Hematopoietic multipotent progenitor cell treated with erythropoietin and hydrocortisone succinate and interleukin-3 and kit ligand, for 4 days (in vitro differentiated cells): ENCODE measurements around the gene TBC1D20.

Source experiments
- DNase-seq: peaks from one replicate; pipeline ENCODE4 v3.0.0-alpha.2; 2015

TBC1D20 gene

DNA sequence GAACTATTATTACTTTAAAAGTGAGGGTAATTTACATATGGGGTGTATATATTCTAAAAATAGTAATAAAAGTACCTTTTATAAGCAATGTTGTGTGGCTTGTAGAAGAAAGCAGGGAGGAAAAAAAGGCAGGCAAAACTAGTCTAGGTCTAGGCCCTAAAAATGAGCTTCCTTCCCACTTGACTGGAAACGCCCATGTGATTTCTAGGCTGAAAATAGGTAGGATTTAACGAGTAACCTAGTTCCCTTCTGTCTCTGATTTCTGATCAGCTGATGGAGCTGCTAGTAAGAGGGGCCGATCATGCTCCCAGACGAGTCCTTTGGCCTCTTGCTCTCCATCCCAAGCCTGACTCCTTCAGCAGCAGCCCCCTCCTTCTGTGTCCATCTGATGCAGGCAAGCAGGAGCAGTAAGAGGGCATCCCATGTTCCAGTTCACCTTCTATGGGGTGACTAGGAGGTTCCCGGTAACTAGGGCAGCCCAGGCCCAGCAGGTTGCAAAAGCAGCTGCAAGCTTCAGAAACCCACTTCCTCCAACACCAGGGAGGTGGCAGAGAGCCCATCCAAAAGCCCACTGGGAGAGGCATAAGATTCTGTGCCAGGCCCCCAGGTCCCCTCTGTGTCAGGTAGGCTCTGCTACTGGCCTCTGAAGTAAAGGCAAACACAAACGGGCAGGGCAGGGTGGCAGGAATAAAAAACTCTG lies 24.4 kb downstream of the TBC1D20 start:
- DNase-seq: peak; percentile 62

DNA sequence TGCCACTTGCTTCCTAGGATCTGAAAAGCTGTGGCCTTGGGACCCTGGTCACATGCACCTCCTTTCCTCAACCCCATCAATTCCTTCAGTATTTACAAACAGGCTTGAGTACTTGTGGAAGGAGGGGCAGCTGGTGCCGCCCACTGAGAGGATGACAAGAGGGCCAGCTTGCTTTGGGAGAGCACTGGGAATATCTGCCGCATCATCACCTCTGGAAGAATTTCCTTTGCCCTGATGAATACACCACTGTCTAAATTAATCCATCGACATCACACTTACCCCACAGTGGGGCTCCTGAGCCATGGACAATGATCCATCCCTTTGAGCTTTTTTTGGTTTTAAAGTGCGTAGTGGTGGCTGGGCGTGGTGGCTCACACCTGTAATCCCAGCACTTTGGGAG lies 25.9 kb downstream of the TBC1D20 start:
- no peak for DNase-seq

DNA sequence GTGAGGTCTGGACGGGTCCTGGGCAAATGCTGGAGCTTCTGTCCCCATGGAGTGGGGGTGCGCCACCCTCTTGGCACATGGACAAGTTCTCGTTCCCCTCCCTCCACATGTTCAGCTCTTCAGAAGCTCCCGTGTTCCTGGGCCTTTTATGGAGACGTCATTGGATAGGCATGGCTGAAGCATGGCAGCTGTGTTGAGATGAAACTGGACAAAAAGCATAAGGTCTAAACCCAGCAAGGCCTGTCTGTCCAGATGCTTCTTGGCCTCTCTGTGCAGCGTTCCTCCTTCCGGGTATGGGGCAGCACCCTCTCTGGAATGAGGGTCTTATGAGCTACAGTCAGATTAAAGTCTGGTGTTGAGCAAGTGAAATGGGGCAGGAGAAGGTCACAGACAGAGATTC lies 26.8 kb downstream of the TBC1D20 start:
- DNase-seq: no peak

DNA sequence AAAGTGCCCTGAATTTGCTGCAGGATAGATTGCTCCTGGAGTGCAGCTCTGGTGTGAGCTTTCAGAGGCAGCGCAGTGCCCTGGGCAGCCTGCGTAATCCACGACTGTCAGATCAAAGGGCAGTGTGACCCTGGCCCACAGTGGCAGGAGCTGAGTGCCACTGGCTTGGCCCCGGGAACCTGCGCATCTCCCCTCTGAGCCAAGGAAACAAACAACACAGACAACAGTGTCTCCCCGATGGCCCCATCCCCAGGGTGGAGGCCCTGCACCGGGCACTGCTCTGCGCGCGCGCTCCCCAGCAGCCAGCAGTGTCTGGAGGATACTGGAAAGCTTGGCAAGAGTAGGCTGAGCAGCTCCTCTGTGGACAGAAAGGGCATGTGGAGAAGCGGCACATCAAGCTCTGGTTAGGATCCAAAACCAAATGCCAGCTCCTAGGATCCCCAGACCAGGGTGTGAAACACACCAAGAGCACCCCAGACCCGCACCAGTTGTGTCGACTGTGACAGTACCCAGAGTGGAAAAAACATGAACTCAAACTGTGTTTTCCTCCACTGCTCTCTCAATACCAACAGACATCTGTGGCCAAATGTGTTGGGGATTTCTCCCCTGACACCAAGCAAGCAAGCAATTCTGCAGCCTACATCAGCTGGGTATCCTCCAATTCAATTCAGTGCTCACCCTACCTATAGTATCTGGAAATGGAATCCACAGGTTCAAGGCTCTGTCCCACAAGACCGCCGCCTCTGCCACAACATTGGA lies 27.5 kb downstream of the TBC1D20 start:
- DNase-seq: no peak

DNA sequence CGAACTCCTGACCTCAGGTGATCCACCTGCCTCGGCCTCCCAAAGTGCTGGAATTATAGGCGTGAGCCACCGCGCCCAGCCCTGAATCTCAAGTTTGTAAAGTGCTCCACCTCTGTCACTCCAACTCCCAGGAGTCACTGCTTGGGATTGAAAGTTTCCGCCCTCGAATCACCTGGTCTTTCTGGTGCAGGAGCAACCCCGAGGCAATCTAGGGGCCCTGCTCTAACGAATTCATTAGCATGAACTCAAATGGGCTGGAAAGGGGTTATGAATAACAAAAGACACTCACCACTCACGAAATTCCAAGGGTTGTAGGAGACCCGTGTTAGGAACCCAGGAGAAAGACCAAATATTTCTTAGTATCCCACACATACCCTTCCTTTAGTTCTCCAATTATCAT lies 28.1 kb downstream of the TBC1D20 start:
- DNase-seq: no peak

DNA sequence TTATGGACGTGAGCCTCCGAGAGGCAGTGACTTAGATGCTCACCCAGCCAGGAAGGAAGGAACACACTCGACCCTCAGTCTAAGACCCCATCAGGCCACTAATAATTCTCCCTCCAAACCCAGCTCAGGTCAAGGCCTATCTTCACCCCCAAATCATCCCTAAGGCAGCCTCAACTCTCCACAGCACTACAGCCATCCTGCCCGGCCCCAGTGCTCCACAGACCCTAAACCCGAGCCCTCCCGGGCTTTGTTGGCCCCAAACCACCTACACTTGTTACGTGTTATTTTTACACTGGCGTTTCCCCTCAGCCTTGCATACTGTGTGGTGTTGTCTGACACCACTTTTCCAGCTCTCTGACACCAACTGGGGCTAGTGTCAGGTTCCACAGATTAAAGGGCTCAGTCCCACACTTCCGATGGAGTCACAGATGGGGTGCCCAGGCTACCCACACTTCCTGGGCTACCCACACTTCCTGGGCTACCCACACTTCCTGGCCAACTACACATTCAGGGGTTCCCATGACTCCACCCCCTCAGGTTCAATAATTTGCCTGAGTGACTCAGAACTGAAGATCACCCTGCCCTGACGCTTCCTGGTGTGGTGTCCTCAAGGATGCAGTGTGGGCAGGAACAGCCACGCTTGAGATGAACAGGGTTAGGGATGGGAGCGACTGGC lies 28.9 kb downstream of the TBC1D20 start:
- DNase-seq: no peak

DNA sequence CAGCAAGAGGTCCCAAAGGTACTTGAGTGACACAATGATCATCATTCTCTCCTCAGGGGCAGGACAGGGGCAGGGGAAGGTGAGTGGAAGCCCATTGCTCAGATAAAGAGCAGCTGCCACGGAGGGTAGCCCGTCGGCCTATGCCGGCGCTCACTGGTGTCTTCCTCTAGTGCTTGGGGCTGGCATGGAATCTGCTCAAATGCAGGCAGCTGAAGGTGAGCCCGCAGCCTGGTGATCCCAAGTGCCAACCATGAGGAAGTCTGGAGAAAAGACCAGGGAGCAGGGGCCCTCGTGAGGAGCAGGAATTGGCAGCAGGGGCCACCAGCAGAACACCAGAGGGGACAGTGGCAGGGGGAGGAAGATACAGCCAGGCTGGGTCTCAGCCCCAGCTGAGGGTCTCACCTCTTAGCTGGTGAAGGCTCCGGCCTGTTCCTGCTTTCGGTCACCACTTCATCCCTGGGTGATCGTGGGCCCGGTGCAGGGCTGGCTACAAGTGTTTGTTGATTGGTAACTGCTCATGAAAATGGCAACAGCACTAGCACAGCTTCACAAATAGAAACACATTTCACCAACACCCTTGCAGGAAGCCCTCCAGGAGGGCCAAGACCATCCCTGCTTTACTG lies 29.5 kb downstream of the TBC1D20 start:
- no peak for DNase-seq

DNA sequence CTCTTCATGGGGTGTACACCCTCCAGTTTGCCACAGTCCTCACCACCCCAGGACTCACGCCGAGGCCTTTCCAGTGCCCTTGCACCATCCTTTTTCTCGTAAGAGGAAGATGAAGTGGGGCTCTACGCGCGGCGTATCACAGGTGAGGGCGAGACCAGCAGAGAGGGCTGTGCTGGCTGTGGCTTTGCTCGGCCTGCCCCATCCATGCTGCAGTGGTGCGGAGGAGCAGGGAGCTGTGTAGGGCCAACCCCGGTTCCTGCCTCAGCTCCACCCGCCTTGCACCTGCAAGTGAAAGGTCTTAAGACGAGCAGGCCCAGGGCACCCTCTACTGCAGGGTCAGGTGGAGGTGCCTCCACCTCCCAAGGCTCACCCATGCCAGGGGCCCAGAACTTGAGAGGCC lies 30.1 kb downstream of the TBC1D20 start:
- DNase-seq: no peak

DNA sequence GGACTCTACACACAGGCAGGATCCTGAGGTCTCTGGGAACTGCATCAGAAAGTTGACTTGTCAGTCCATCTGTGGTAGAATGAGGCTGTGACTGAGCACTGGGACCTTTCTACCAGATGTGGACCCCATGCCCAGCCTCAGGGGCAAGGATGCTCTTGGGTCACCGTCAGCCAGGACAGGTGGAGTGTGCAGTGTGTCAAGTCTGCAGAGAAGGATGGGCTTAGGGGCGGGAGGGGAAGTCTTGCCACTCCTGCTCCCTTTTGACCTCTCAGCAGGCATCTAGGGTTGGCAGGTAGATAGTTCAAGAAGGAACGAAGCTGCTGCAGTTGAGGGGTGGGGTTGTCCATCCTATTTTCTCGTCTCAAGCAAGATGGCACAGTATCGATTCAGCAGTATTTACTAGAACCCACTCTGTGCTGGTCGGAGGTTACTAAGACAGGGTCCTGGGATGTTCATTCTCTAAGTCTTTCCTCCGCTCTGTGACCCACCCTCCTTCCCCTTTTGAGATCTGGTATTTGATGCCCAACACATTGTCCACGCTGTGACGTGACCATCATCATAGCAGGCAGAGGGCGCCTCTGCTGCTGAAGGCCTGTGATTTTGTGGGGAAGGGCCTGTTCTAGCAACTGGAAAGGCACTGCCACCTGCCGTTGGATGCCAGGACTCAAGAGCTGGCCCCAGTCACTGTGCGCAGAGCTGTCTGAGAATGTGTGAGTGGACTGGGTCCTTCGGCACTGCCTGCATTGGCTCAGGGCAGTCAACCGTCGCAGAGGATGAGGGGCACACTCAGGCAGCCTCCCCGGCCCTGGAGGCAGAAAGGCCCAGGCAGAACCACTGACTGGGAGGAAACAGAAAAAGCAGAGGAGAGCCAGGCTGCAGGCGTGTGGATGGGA lies 31.1 kb downstream of the TBC1D20 start:
- DNase-seq: peak; percentile 90

DNA sequence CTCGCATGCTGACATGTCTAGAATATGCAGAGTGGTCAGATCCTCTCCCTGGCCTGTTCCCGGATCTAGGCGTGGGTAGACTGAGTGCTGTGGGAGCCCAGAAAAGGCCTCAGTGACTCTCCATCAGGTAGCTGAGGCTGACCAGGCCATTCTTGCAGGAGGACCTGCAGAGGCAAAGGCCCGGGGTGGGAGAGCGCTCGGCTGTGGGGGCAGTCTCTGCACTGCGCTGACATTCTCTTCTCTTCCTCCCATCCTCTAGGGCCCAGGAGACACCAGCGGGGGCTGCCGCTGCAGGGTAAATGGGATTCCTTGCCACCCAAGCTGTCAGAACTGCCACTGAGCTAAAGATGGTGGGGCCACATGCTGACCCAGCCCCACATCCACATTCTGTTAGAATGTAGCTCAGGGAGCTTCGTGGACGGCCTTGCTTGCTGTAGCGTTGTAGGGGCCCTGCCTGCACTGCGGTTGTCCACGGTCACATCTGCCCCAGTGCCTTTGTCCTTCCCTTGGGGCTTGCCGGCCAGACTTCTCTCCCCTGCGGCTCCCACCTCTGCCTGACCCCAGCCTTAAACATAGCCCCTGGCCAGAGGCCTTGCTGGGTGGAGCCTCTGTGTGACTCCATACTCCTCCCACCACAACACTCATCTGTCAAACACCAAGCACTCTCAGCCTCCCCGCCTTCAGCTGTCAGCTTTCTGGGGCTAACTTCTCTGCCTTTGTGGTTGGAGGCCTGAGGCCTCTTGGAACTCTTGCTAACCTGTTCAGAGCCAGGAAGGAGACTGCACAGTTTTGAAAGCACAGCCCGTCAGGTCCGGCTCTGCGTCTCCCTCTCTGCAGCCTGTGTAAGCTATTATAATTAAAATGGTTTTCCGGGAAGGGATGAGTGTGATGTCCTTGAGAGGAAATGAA lies 32.0 kb downstream of the TBC1D20 start:
- no peak for DNase-seq

DNA sequence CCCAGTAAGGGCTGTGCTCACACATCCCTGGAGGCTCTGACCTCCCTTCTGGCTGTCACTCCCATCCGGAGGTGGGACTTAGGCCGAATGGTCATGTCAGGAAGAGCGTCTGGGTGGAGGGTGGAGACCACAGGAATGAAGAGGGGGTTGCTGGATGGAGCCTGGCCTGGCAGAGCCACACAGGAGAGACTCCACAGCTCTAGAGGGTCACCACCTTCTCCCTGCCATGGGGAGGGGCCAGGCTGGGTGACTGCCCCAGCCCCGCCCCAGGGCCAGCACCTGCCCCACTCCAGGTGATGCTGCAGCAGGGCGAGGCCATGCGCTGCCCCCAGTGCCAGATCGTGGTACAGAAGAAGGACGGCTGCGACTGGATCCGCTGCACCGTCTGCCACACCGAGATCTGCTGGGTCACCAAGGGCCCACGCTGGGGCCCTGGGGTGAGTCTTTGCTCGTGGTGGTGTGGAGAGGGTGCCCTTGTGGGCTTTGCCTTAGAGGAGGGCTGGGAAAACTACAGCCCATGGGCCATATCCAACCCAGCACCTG lies 33.6 kb downstream of the TBC1D20 start:
- DNase-seq: no peak

DNA sequence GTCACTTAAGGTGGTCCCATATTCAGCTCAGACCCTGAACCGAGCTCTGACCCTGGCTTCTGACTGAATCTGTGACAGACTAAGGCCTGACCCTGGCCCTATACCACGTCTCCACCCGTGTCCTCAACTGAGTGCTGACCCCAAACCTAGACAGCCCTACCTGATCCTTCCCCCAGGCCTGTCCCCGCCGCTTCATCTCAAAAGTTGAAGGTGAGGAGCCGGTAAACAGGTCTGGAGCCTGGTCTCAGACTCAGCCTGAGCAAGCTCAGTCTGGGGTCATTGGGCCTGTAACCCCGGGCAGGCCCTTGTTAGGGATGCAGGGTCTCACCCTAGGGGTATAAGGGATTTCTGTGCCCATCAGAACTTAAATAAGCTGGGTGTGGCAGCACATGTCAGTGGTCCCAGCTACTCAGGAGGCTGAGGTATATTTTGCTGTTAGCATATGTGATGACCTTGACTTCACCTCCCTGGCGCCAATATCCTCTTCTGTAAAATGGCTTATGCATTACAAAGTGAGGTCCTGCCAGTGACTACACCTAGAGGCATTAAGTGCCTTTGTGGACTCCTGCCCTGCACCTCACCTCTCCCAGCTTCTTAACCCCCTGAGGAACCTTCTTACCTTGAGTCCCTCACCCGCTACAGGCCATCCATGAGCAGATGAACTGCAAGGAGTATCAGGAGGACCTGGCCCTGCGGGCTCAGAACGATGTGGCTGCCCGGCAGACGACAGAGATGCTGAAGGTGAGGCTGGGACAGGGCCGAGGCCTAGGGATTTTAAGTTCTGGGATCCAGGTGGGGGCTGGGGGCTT lies 34.3 kb downstream of the TBC1D20 start:
- DNase-seq: no peak

DNA sequence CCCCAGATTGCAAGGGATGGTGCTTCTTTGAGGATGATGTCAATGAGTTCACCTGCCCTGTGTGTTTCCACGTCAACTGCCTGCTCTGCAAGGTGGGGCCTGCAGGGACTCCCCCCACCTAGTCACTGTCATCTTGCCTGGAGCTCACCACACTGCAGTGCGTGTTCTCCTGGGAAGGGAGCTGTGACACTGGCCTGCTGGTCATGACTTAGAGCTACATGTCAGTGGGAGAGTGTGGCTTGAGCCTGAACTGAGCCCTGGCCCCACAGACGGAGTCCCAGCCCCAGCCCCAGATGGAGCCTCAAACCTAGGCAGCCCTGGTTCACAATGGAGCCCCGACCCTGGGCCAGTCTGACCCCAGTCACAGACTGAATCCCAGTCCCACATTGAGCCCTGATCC lies 34.9 kb downstream of the TBC1D20 start:
- DNase-seq: no peak

DNA sequence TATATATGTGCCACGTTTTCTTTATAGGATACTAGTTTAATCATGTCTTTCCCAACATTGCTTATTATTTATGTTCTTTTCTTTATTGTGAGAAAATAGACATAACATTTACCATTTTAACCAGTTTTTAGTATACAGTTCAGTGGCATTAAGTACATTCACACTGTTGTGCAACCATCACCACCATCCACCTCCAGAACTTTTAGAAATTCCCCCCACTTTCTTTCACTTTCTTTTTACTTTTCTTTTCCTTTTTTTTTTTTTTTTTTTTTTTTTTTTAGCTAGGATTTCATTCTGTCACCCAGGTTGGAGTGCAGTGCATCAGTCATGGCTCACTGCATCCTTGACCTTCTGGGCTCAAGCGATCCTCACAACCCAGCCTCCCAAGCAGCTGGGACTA lies 35.8 kb downstream of the TBC1D20 start:
- no peak for DNase-seq

DNA sequence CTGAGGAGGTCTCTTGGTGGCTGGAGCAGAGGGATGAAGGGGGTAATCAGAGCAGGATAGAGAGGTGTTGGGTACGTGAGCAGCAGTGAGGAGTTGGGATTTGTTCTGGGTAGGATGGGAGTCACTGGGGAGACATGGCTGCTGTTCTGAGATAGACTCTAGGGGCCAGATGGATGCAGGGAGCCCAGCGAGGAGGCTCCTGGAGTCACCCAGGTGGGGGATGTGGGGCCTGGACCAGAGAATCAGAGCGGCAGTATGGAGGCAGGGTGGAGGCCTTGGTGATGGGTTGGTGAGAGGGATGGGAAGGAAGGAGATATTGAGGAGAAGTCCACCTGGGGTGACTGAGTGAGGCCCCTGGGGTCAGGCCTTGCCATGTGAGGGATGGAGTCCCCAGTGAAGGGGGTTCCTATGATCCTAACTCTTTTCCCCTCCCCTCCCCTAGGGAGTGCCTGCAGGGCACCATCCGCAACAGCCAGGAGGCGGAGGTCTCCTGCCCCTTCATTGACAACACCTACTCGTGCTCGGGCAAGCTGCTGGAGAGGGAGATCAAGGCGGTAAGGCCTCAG lies 40.6 kb downstream of the TBC1D20 start:
- DNase-seq: no peak

DNA sequence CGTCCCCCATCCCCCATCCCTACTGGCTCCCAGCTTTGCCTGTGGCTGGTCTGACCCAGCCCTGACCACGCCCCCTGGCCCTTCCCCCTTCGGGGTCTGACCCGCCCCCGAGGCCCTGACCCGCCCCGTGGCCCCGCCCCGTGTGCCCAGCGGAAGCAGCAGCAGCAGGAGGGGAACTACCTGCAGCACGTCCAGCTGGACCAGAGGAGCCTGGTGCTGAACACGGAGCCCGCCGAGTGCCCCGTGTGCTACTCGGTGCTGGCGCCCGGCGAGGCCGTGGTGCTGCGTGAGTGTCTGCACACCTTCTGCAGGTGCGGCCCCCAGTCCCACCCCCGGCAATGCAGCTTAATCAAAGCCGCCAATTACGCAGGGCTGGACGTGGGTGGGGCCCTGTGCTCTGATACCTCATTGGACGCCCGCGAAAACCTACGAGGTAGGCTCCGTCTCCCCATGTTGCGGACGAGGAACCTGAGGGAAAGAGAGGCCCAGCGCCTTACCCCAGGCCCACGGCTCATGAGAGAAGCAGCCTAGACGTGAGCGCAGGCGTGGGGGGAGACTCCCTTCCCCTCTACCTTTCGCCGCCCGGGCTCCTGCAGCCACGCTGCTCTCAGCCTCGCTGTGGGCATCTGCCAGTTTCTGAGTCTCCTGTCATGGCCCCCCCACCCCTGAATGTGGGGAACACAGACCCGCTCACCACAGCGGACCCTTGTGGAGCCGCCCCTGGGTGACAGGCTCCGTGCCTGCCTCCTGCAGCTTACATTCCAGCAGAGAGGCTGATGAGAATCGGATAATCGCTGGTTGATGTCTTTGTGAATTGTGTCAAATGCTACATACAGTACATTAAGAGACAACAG lies 41.4 kb downstream of the TBC1D20 start:
- DNase-seq: peak; percentile 71

DNA sequence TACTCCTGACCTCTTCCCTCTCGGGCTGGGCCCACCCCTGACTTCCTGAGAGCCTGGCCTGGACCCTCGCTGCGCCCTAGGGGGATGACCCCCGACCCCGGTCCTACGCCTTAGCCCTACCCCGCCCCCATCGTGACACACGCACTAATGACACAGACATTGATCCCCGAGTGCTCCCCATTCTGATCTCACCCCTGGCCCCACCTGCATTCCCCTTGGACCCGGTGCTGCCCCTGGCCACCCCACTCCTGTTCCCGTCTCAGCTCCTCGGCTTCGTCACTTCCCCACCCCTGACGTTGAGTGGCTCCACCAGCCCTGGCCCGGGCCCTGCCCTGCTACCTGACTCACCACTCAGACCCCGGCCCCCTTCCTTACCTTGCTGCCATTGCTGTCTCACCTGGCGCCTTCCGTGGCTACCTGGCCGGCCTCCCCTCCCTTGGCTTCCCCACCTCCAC lies 42.1 kb downstream of the TBC1D20 start:
- no peak for DNase-seq

DNA sequence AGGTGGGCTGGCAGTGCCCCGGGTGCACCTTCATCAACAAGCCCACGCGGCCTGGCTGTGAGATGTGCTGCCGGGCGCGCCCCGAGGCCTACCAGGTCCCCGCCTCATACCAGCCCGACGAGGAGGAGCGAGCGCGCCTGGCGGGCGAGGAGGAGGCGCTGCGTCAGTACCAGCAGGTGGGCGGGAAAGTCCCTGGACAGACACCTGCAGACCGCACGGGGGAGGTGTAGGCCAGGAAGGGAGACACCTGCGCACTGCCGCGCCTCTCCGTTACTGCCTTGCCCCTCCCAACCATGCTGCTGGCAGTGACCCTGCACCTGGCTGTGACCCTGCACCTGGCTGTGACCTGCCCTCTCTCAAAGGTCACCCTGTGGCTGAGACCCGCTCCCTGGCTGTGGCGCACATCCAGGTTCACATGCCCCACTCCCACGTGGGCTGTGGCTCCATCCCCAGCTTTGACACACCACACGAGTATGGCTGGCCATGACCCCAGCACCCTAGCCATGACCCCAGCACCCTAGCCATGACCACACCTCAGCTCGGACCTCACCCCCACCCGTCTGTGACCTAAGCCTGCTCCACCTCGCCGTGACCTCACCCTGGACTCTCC lies 42.7 kb downstream of the TBC1D20 start:
- no peak for DNase-seq
